Measurements from ENCODE around the gene ZMYND15. TPM values are rescaled to one million over a fixed set of nuclear protein-coding genes. Genes with fewer than 3 reads are reported as not detected.
A peak's percentile ranks its signal among the peaks of the same experiment; 100 is the strongest.

Gene ZMYND15
- total RNA-seq, 1 donor from 2014 or later, result not detected

GRCh38 chr17:4725646-4726310, 13.9 kb upstream of the ZMYND15 start:
- peaks cover 1% of the 10 kb centered on the region for H3K36me3 Mint-ChIP-seq

GRCh38 chr17:4728124-4728523, 11.5 kb upstream of the ZMYND15 start:
- Histone ChIP-seq H3K4me3 (no peak overlapping the region), H3K79me2 (ENCODE audit: low read depth) (no peaks in the 10 kb centered on the region), H3K36me3 (no peaks in the 10 kb centered on the region), H3K9ac (no peak overlapping the region), H2AFZ (replicated peaks) (no peak overlapping the region), H4K20me1 (ENCODE audit: low read depth) (peaks cover 14% of the 10 kb centered on the region), H3F3A (ENCODE audit: low read depth) (peaks cover 5% of the 10 kb centered on the region), H3K9me3 (ENCODE audit: low read depth) (no peaks in the 10 kb centered on the region), H3K27me3 (no peaks in the 10 kb centered on the region), H3K4me1 (no peaks in the 10 kb centered on the region), H3K4me2 (no peak overlapping the region), H3K27ac (no peak overlapping the region)
- H3K4me3 Mint-ChIP-seq, result no peak overlapping the region
- H3K4me1 Mint-ChIP-seq, result peaks cover 8% of the 10 kb centered on the region
- H3K9me3 Mint-ChIP-seq, result no peaks in the 10 kb centered on the region
- no peak overlapping the region for H3K27ac Mint-ChIP-seq
- H3K36me3 Mint-ChIP-seq, result no peaks in the 10 kb centered on the region
- TF ChIP-seq CTCF (IDR thresholded peaks at IDR 0.05) (no peak), EZH2phosphoT487 (IDR thresholded peaks at IDR 0.05) (no peak)
- H3K27me3 Mint-ChIP-seq (ENCODE audit: insufficient read depth, low read depth), result peaks cover 7% of the 10 kb centered on the region
- DNase-seq (ENCODE audit: low spot score), result no peak

More at GRCh38 chr17:4725646-4726310, 13.9 kb upstream of the ZMYND15 start:
- H3K27ac Mint-ChIP-seq, result no peak overlapping the region
- no peak overlapping the region for H3K27ac ChIP-seq
- H2AFZ ChIP-seq (replicated peaks), result no peak overlapping the region
- H4K20me1 ChIP-seq (ENCODE audit: low read depth), result no peaks in the 10 kb centered on the region
- no peak overlapping the region for H3K4me3 Mint-ChIP-seq
- no peaks in the 10 kb centered on the region for H3F3A ChIP-seq (ENCODE audit: low read depth)
- H3K4me3 ChIP-seq, result no peak overlapping the region
- H3K27me3 ChIP-seq, result no peaks in the 10 kb centered on the region
- H3K4me2 ChIP-seq, result no peak overlapping the region
- no peak for TF ChIP-seq CTCF (IDR thresholded peaks at IDR 0.05)
- TF ChIP-seq EZH2 (IDR thresholded peaks at IDR 0.05), result no peak
- no peak for TF ChIP-seq EZH2phosphoT487 (IDR thresholded peaks at IDR 0.05)
- H3K4me1 Mint-ChIP-seq, result peaks cover 4% of the 10 kb centered on the region
- DNase-seq (ENCODE audit: low spot score), result no peak
- no peaks in the 10 kb centered on the region for H3K9me3 Mint-ChIP-seq
- peaks cover 7% of the 10 kb centered on the region for H3K27me3 Mint-ChIP-seq (ENCODE audit: insufficient read depth, low read depth)
- no peaks in the 10 kb centered on the region for H3K79me2 ChIP-seq (ENCODE audit: low read depth)
- H3K9me3 ChIP-seq (ENCODE audit: low read depth), result no peaks in the 10 kb centered on the region
- no peaks in the 10 kb centered on the region for H3K4me1 ChIP-seq
- no peaks in the 10 kb centered on the region for H3K36me3 ChIP-seq
- no peak overlapping the region for H3K9ac ChIP-seq

- Mint-ChIP-seq H3K4me1 (peaks cover 8% of the 10 kb centered on the region), H3K27ac (no peak overlapping the region), H3K4me3 (no peak overlapping the region), H3K9me3 (no peaks in the 10 kb centered on the region), H3K27me3 (ENCODE audit: insufficient read depth, low read depth) (peaks cover 22% of the 10 kb centered on the region), H3K36me3 (no peaks in the 10 kb centered on the region)
- Histone ChIP-seq H2AFZ (replicated peaks) (no peak overlapping the region), H3K36me3 (no peaks in the 10 kb centered on the region), H3K4me2 (no peak overlapping the region), H3K4me3 (no peak overlapping the region), H3K9me3 (ENCODE audit: low read depth) (no peaks in the 10 kb centered on the region), H4K20me1 (ENCODE audit: low read depth) (peaks cover 14% of the 10 kb centered on the region), H3K9ac (no peak overlapping the region), H3K27ac (no peak overlapping the region), H3K27me3 (peaks cover 34% of the 10 kb centered on the region), H3K79me2 (ENCODE audit: low read depth) (no peaks in the 10 kb centered on the region), H3F3A (ENCODE audit: low read depth) (peaks cover 5% of the 10 kb centered on the region), H3K4me1 (no peaks in the 10 kb centered on the region)
- DNase-seq (ENCODE audit: low spot score), result no peak
- TF ChIP-seq CTCF (IDR thresholded peaks at IDR 0.05) (peak; percentile 11), EZH2 (IDR thresholded peaks at IDR 0.05) (no peak), EZH2phosphoT487 (IDR thresholded peaks at IDR 0.05) (no peak)
Observed at GRCh38 chr17:4733073-4733531, 6.5 kb upstream of the ZMYND15 start.
